NCI-H69 (cell line): ENCODE data around the gene NECAB2.

Experiments
- DNase-seq: peaks from one replicate; lab custom pipeline; 2025; lab: John Stamatoyannopoulos, UW

Gene NECAB2

DNA sequence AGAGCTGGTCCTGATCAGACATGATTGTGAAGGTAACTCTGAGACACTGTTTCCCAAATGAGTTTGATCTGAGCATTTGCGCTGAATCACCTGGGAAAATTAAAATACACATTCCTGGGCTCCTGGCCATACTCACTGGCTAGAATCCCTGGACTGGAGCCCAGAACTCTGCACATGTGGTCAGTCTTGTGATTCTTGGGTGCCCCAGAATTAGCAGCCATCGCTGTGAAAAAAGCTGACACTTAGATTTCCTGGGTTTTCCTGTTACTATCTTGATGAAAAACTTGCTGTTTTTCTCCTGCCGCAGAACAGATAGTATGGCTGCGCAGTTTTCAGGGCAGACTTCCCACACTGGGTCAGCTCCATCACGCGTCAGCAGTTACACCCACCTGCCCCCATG, 24.6 kb downstream of the NECAB2 start:
- peak; percentile 30 for DNase-seq

DNA sequence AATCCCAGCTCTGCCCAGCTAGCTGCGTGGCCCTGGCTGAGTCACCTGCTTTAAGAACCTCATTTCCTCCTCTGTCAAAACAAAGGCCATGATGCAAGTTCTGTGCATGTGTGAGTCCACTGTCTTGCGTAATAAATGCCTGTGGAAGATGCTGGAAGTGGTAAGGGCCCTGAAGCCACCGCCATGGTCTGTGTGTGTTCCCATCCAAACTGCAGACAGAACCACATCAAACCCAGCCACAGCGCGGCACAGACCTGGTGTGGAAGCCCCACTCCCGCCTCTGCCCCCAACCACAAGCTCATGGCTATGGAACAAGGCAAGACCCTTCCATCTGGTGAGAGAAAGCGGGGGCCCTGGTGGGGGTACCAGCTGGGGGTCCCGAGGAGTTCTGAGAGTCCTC, 26.0 kb downstream of the NECAB2 start:
- no peak for DNase-seq

DNA sequence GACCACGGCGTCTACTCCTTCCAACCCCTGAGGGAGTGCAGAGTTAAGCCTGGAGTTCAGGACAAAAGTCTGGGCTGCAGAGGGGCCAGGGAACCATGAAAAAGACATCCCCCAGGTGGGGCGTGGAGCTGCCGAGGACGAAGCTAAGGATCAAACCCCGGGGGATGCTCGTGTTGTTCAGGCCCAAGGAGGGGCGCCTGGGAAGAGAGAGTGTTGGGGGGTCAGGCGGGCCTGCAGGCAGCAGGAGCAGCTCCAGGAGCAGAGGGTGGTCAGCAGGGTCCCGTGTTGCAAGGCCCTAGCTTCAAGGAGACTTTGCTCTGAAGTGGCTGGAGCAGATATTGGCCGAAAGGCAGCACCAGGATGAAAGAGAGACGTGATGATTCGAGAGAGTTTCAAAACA, 26.7 kb downstream of the NECAB2 start:
- no peak for DNase-seq

DNA sequence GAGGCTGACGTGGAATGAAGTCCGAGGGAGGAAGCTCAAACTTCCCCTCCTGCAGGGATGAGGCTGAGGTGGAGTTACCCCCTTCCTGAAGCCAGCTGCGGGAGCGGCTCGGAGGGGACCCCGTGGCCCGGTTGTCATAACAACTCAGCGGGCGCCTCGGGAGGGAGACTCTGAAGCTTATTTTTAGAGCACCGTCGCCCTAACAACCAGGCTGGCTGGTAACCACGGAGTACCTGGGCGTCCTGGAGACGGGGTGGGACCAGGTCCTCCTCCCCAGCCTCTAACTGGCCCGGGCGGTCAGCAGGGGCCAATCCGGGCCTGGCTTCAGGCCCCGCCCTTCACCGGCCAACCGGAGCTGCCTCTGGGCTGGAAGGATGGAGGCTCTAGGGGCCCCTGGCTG, 27.7 kb downstream of the NECAB2 start:
- peak; percentile 97 for DNase-seq

DNA sequence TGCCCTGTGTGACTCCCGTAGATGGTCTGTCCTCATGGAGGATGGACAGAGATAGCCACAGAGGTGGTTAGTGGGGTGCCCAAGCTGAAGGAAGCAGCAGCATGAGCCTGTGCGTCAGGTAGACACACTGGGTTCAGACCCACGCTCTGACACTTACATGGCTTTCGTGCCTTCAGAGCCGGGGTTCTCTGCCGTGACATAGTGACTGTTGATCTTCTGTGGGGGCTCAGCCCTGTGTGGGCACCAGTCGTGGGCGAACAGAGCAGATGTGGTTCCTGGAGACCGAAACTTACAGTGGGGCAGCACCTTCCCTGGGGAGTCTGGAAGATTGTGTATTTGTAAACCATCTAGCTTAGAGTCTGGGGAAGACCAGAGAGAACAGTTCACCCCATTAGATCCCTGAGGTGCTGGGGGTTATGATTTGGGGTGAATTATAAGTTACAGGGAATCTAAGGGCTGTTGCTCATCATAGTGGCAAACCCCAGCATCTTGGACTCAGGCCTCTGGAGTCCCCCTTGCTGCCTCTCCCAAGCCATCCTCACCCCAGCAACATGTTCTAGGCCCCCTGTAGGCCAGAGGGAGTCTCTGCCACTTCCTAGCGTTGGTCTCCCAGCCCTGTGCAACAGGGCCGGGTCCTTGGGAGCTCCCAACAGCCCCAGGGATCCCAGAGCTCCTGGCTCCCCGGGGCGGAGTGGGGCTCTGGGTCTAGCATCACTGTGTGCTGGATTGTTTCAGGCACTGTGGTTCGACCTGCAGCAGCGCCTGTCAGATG, 28.6 kb downstream of the NECAB2 start:
- DNase-seq: peak; percentile 25

DNA sequence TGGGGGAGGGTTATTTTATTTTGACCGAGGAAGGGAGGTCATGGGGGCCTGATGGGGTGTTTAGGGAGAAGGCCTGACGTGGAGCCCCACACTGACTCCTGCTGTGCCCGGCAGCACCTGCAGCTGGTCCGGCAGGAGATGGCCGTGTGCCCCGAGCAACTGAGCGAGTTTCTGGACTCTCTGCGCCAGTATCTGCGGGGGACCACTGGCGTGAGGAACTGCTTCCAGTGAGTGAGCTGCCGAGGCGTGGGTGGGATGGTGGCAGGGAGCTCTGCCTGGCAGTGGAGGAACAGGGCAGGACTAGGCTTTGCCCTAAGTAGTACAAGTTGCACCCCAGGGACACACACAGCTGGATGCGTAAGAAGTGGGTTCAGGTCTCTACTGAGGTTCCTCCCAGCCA, 30.0 kb downstream of the NECAB2 start:
- no peak for DNase-seq

DNA sequence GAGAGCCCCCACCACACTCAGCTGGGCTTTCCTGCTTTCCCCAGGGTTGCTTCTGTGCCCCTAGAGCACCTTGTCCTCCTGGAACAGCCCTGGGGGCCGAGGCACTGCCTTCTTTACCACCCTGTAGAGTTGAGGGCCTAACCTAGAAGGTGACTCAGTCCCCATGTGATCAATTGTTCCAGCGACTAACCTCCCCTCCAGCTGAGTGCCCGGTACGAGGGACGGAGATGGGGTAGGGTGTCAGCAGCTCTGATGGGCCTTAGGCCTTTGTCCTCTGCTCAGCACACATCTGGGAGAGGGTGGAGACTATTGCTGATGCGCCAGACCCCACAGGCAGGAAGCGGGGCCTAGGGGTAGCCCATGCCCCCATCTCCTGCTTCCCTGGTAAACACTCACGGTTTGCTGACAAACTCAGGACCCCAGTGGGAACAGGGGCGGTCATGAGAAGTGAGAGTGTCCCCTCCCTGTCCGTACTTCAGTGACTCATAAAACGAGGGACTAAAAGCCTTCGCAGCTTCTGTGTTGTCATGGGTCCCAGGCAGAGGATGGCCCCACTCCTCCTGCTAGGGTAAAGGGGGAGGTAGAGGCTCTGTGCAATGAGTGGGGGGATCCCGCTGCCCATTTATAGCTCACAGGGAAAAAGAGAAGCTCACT, 33.1 kb downstream of the NECAB2 start:
- no peak for DNase-seq

DNA sequence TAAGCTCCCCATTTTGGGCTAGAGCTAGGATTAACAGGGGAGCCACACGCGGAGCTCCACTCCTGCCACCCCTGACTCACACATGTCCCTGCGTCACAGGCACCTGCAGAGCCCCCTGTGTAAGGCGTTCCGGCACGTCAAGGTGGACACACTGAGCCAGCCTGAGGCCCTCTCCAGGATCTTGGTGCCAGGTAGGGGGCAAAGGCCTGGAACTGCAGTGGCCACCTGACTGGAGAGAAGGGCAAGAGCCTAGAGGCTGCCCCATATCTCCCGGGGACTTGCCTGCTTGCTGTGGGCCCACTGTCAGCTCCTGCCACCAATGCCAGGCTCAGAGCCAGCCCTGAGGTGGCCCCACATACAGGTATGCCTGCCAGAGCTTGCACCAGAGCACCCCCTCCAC, 33.7 kb downstream of the NECAB2 start:
- no peak for DNase-seq

DNA sequence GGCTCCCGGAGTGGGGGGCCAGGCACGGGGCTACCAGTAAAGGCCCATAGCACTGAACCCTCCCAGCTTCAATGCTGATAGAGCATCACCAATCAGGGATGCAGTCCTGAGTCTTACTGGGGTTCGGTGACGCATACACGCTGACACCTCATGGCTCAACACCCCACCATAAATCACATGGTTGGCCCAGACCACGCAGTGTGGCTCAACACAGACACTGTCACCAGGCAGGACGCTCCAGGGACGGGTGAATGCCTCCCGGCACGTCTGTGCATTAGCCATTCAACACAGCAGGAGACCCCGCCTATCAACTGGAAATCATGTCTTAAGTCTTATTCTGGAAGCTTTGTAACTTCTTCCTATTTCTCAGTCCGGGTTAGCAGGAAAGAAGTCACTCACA, 35.0 kb downstream of the NECAB2 start:
- DNase-seq: no peak

DNA sequence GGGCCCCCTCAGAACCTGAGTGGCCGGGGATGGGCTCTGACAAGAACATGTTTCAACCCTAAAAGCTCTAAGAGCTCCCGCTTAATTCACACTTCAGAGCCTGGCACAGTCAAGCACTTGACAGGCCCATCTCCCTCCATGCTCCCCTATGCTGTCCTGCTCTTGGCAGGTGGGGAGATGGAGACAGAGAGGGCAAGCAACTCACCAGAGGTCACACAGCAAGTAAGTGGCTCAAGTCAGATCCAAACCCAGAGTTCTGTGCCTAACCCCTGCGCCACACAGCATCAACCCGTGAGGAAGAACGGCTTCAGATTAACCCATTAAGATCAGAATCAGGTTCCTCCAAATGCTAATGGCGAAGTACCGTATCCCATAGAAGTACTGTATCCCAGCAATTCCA, 36.4 kb downstream of the NECAB2 start:
- no peak for DNase-seq

DNA sequence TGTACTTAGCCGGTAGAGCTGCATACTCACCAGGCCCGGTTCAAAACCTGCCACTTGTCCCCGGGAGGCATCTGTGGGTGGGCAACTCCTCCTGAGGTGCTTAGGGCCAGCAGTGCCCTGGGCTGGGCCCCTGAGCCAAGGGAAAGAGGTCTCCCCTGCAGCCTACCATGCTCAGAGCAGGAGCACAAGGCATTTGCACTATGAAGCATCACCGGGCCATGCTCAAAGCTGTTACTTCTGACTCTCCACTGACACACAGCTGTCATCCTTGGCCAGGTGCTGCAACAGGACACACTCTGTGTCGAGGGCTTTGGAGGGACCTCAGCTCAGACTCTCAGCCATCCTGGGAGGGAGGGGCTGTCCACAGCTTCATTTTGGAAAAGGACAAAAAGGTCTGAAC, 37.3 kb downstream of the NECAB2 start:
- DNase-seq: no peak

DNA sequence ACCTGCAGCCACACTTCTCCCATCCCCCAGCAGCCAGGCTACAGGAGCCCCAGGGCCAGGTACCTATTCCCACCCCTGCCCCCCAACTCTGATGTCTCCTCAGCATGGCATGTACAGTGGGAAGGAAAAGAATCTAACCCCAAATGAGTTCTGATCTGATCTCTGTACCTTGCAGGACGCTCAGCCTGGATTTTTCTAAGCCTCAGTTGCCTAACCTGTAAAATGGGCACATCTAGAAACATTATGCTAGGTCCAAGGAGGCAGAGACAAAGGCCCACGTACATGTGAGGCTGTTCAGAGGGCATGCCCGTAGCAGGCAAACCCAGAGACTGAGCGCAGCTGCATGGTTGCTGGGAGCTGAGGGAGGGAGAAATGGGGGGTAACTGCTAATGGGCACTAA, 39.5 kb downstream of the NECAB2 start:
- DNase-seq: no peak

DNA sequence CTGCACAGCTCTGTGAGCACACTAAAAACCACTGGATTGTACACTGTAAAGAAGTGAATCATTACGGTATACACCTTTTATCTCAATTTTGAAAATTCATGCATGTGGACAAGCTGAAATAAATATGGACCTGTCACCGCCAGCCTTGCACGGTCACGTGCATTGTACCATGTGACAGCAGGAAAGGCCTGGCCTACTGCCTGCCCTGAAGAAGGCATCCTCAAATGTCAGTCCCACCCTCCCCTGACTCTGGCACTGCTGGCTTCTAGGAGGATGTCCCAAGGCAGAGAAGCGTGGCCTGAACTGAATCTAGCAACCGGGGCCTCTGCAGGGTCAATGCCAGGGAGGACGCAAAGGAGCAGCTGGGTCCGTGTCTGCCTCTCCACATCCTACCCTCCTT, 39.9 kb downstream of the NECAB2 start:
- no peak for DNase-seq

DNA sequence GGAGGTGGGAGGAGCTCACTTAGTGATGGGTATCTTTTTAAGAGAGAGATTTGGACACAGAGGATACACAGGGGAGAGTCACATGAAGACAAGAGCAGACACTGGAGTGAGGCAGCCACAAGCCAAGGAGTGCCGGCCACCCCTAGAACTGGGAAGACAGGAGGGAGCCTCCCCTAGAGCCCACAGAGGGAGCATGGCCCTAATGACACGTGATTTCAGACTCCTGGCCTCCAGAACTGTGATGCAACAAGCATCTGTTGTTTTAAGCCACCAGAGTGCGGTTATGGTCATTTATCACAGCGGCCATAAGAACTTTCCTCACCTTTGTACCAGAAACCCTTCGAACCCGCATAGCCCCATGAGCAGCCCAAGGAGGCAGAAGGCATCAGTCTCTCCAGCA, 41.2 kb downstream of the NECAB2 start:
- DNase-seq: no peak

DNA sequence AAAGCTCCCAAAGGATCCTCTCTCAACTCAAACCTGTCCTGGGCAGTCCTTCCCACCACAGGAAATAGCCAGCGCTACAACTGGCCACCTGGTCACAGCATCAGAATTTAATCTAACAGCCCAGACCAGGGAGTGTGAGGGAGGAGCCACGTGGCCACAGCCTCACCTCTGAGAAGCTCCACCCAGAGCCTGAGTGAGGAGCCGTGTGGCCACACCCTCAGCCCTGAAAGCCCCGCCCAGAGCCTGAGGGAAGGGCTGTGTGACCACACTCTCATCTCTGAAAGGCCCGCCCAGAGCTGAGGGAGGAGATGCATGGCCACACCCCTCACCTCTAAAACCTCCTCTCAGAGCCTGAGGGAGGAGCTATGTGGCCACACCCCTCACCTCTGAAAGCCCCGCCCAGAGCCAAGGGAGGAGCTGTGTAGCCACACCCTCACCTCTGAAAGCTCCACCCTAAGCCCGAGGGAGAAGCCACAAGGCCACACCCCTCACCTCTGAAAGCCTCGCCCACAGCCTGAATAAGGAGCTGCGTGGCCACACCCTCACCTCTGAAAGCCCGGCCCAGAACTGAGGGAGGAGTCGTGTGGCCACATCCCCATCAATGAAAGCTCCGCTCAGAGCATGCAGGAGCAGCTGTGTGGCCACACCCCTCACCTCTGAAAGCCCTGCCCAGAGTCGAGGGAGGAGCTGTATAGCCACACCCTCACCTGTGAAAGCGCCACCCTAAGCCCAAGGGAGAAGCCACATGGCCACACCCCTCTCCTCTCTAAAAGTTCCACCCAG, 45.9 kb downstream of the NECAB2 start:
- peak; percentile 97 for DNase-seq

DNA sequence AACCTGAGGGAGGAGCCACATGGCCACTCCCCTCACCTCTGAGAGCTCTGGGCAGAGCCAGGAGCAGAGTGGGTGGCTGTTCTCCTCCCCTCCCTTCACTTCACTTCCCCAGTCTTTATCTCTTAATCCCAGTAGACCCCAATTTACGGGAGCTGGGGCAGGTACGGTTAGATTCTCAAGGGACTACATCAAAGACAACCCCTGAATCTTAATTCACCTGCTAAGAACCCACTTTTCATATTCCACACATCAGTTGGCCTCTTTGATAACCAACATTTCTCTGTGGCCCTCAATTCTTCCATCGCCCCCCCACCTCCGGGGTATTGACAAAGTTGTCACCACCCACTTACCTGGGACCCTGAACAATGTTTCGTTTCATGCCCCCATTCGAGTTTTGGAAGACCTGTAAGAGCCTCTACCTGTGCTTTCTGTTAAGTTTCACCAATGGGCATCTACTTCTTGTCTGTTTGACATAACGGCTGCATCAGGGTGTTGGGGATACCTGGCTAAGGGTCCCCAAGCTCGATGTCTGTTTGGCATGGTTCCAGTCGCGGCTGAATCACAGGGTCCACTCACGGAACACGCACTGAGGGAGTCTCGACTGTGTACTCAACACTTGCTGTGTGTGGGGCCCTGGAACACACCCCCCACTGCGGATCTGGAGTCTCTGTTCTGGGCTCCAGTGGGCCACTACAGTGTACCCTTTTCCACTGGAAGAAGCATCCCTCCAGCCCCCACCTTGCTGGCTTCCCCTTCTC, 46.7 kb downstream of the NECAB2 start:
- no peak for DNase-seq

DNA sequence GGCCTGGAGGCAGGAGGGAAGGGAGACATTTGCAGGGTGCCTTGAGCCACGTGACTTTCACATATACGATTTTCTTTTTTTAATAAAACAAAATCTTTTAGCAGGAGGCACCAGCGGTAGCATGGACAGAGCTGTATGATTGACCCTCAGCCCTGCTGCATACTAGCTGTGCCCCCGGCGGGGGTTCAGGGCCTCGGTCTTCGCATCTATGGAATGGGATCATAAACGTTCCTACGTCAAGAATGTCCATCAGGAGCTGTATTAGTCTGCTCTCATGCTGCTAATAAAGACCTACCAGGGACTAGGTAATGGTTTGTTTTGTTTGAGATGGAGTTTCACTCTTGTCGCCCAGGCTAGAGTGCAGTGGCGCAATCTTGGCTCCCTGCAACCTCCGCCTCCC, 47.4 kb downstream of the NECAB2 start:
- DNase-seq: no peak

DNA sequence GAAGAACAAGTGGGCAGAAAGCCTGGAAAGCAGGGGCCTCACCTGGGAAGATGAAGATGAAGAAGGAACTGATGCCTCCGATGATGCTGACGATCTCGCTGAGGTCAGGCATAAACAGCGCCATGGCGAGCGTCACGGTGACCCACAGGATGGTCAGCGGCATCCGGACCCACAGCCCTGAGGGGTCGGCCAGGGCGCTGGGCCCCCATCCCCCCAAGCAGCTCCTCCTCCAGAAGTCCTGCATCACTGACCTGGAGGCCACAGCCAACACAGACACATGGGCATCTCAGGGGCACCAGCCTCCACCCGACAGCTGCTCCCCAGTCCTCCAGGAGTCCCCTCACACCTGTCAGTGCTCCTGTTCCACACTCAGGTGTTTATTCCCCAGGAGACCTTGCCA, 48.4 kb downstream of the NECAB2 start:
- DNase-seq: no peak

DNA sequence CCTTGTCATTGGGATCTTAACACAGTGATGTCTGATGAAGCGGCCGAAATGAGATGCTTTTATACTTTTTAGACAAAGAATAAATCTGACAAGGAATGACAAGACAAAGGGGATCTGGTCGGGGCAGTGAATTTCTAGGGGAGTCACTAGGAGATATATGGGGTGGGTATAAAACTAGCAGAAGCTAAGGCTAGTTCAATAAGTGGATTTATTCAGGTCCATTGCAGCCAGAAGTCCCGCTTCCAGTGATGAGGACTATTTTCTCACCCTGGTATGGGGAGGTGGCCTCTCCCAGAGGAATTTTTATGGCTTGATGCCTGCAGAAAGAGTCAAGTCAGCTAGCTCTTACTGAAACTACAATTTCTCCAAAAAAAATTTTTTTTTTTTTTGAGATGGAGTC, 50.7 kb downstream of the NECAB2 start:
- DNase-seq: no peak

DNA sequence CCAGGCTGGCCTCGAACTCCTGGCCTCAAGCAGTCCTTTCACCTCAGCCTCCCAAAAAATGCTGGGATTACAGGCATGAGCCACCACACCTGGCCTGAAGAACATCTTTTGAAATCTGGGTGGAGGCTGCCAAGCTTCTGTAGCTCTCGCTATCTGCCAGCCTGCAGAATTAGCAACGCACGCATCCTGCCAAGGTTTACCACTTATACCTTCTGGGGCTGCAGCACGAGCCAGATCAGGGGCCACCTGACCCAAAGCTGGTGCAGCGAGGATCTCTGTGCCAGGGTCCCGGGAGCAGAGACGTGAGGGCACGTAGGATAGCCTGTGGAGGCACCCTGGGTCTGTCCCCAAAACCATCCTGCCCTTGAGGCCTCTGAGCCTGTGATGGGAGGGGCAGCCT, 52.3 kb downstream of the NECAB2 start:
- no peak for DNase-seq

DNA sequence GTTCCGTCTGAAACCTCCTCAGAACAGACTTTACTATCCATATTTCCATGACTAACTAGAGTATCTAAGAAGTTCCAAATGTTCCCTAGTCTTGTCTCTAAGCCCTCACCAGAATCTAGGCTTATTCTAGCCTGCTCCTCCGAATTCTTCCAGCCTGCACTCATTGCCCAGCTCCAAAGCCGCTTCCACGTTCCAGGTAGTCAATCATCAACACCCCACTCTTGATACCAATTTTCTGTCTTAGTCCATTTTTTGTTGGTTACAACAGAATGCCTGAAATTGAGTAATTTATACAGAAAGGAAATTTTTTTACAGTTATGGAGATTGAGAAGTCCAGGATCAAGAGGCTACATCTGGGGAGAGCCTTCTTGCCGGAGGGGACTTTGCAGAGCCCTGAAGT, 53.4 kb downstream of the NECAB2 start:
- no peak for DNase-seq

DNA sequence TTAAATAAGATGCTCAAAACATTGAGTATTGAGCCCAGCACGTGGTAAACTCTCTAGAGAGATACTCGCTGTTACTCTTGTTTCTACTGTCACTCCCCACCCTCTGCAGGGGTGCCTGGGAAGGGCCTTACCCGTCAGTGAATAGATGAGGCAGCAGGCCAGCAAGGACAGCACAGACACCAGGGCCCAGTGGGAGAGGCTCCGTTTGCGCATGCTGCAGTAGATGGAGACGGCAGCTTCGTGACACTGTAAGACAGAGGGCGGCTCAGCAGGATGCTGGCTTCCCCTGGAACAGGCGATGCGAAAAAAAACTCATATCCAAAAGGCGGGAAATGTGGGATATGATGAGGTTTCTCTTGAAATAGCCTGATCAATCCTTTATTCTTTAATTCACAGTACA, 54.6 kb downstream of the NECAB2 start:
- DNase-seq: peak; percentile 4
